OCI-LY7 (cell line): ENCODE results near the gene HERC3. TPM values are rescaled to one million over a fixed set of nuclear protein-coding genes. Genes with fewer than 3 reads are reported as not detected.

Experiments
- BruUV-seq: library from RNA; stranded (reverse); fragments of 400-500 nt; replicated peaks from 2 replicates; lab custom pipeline; 2021; lab: Mats Ljungman, UMichigan
- CTCF ChIA-PET: fragments of 300-600 bp; sonication (Branson Sonifier 250); formaldehyde crosslinking; loops from one replicate; lab custom pipeline; 2022; ENCODE audit warnings: antibody characterized with exemption; ENCODE audit not compliant: unreplicated experiment; lab: Charles Lee
- POLR2A ChIA-PET: fragments of 300-600 bp; sonication (Branson Sonifier 250); formaldehyde crosslinking; loops from one replicate; lab custom pipeline; 2022; ENCODE audit warnings: antibody characterized with exemption; lab: Charles Lee
- DNase-seq: peaks from one replicate; pipeline ENCODE4 v3.0.0-alpha.2; 2015; ENCODE audit warnings: low spot score
- H2AFZ ChIP-seq: fragments of 200-600 bp; sonication (generic), shearing (Covaris generic); 2 replicates; pipeline ENCODE4 v1.6.1; 2014; ENCODE audit warnings: mild to moderate bottlenecking, antibody characterized with exemption, low read length, moderate library complexity
- H3K27ac ChIP-seq: fragments of 200-600 bp; sonication (generic); 2 replicates; pipeline ENCODE4 v1.5.1; 2014; ENCODE audit warnings: mixed run types, low read depth, mild to moderate bottlenecking, moderate library complexity, low read length, inconsistent platforms; ENCODE audit not compliant: poor library complexity, severe bottlenecking
- H3K36me3 ChIP-seq: fragments of 200-600 bp; sonication (generic); 2 replicates; pipeline ENCODE4 v1.6.1; 2014; ENCODE audit warnings: mild to moderate bottlenecking, antibody characterized with exemption, low read length, moderate library complexity, mixed read lengths; ENCODE audit not compliant: insufficient read depth
- H3K4me1 ChIP-seq: fragments of 200-600 bp; sonication (generic); 2 replicates; pipeline ENCODE4 v1.5.1; 2014; ENCODE audit warnings: mild to moderate bottlenecking, low read length; ENCODE audit not compliant: insufficient read depth, poor library complexity, severe bottlenecking
- H3K4me2 ChIP-seq: fragments of 200-600 bp; sonication (generic); 2 replicates; pipeline ENCODE4 v1.6.1; 2014; ENCODE audit warnings: mild to moderate bottlenecking, low read length
- H3K4me3 ChIP-seq: fragments of 200-600 bp; sonication (generic); 2 replicates; pipeline ENCODE4 v1.5.1; 2014; ENCODE audit warnings: mild to moderate bottlenecking, low read depth, low read length; ENCODE audit not compliant: poor library complexity, severe bottlenecking
- H3K79me2 ChIP-seq: fragments of 200-600 bp; sonication (generic); 2 replicates; pipeline ENCODE4 v1.6.1; 2016; ENCODE audit warnings: low read depth, mild to moderate bottlenecking, low read length, moderate library complexity, mixed read lengths; ENCODE audit not compliant: insufficient read depth
- H3K9me2 ChIP-seq: fragments of 200-600 bp; sonication (generic); 2 replicates; pipeline ENCODE4 v1.6.1; 2016; ENCODE audit warnings: mild to moderate bottlenecking, low read length, mixed read lengths; ENCODE audit not compliant: insufficient read depth
- H3K9me3 ChIP-seq: fragments of 200-600 bp; sonication (generic); 2 replicates; pipeline ENCODE4 v1.6.1; 2014; ENCODE audit warnings: mild to moderate bottlenecking, mixed run types, low read length, mixed read lengths
- H4K20me1 ChIP-seq: fragments of 200-600 bp; sonication (generic); 2 replicates; pipeline ENCODE4 v1.6.1; 2014; ENCODE audit warnings: mild to moderate bottlenecking, antibody characterized with exemption, low read length, moderate library complexity, mixed read lengths; ENCODE audit not compliant: insufficient read depth
- CTCF ChIP-seq: fragments of 200-600 bp; sonication (generic); conservative IDR thresholded peaks from 2 replicates; pipeline ENCODE4 v1.5.1; 2014; ENCODE audit warnings: mild to moderate bottlenecking, antibody characterized with exemption, low read length, moderate library complexity, mixed read lengths
- EZH2phosphoT487 ChIP-seq: fragments of 200-600 bp; sonication (generic); IDR thresholded peaks from 2 replicates; pipeline ENCODE4 v1.6.1; 2018; ENCODE audit warnings: low read depth, borderline replicate concordance, mild to moderate bottlenecking, mixed run types, antibody characterized with exemption, low read length, moderate library complexity, mixed read lengths
- intact Hi-C: fragments of 100-400 bp; cut with micrococcal nuclease; formaldehyde crosslinking; loops from one replicate; pipeline ENCODE4 v1.10.0; 2022; ENCODE audit not compliant: unreplicated experiment
- total RNA-seq, 2 experiments: library from RNA; depleted of rRNA in 1 of 2; stranded (reverse); fragments of >200 nt in 1 of 2; shearing (Covaris generic) in 1 of 2; gene quantifications; 2 replicates each; pipeline ENCODE4 v1.2.3, GENCODE V29; 2014 to 2022

Gene HERC3
- total RNA-seq, 2 experiments from 2014 or later, result 9.2 to 22.9 TPM

- no TSS peak for BruUV-seq
- ChIA-PET CTCF (no interaction called here), POLR2A (interaction anchor here (1.1 kb wide), 1 partner anchor 19 kb away, joined by 4 read pairs; no protein-coding TSS in a partner anchor)
- no peaks in the 10 kb centered on the region for H3K9me3 ChIP-seq
- no peak for TF ChIP-seq EZH2phosphoT487
- TF ChIP-seq CTCF, result no peak
- no peak overlapping the region for H3K4me2 ChIP-seq
- H3K9me2 ChIP-seq, result no peaks in the 10 kb centered on the region
- H3K79me2 ChIP-seq, result no peaks in the 10 kb centered on the region
- no peak for DNase-seq
- no peak overlapping the region for H2AFZ ChIP-seq
- intact Hi-C loops, result no loop called here
- H3K27ac ChIP-seq, result no peak overlapping the region
- H3K4me3 ChIP-seq, result no peak overlapping the region
- no peaks in the 10 kb centered on the region for H3K36me3 ChIP-seq
- H4K20me1 ChIP-seq, result no peaks in the 10 kb centered on the region
- H3K4me1 ChIP-seq, result no peaks in the 10 kb centered on the region
Measured at GRCh38 chr4:88753658-88754571, 161.6 kb downstream of the HERC3 start.

DNA sequence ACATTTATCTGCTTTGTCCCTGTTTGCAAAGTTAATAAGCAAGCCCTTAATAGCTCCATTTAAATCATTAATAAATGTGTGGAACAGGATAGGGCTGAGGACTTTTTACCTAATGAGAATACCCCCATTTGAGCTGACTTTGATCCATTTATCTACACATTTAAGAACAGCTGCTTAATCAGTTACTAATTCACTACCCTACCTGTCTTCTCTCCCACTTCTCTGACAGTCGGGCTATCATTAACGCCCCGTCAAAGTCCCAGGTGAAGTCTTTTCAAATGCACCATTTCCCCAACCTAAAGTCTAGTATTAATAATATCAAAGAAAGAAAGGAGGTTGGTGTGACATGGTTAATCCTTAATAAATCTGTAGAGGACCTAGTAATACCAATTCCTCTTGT, 162.5 kb downstream of the HERC3 start:
- no TSS peak for BruUV-seq
- POLR2A ChIA-PET, result interaction anchor here (1.1 kb wide), 1 partner anchor 20 kb away, joined by 4 read pairs; no protein-coding TSS in a partner anchor

More for the DNA sequence above, 162.5 kb downstream of the HERC3 start:
- H3K4me3 ChIP-seq, result no peak overlapping the region
- H3K4me2 ChIP-seq, result no peak overlapping the region
- no peak overlapping the region for H3K27ac ChIP-seq
- no peaks in the 10 kb centered on the region for H3K79me2 ChIP-seq
- DNase-seq, result no peak
- no peaks in the 10 kb centered on the region for H3K9me2 ChIP-seq
- no peaks in the 10 kb centered on the region for H3K9me3 ChIP-seq
- no peaks in the 10 kb centered on the region for H3K36me3 ChIP-seq
- H4K20me1 ChIP-seq, result no peaks in the 10 kb centered on the region
- H2AFZ ChIP-seq, result no peak overlapping the region
- intact Hi-C loops, result no loop called here
- no peaks in the 10 kb centered on the region for H3K4me1 ChIP-seq
- TF ChIP-seq CTCF, result no peak
- no peak for TF ChIP-seq EZH2phosphoT487
- CTCF ChIA-PET, result no interaction called here
